ENCODE measurements around the gene LRCH1.
"Not testable (repeated sequence)": the region's sequence is repeated elsewhere in the genome, so short reads cannot be mapped to it uniquely, and the experiment has no call there.

Gene LRCH1, protein sequence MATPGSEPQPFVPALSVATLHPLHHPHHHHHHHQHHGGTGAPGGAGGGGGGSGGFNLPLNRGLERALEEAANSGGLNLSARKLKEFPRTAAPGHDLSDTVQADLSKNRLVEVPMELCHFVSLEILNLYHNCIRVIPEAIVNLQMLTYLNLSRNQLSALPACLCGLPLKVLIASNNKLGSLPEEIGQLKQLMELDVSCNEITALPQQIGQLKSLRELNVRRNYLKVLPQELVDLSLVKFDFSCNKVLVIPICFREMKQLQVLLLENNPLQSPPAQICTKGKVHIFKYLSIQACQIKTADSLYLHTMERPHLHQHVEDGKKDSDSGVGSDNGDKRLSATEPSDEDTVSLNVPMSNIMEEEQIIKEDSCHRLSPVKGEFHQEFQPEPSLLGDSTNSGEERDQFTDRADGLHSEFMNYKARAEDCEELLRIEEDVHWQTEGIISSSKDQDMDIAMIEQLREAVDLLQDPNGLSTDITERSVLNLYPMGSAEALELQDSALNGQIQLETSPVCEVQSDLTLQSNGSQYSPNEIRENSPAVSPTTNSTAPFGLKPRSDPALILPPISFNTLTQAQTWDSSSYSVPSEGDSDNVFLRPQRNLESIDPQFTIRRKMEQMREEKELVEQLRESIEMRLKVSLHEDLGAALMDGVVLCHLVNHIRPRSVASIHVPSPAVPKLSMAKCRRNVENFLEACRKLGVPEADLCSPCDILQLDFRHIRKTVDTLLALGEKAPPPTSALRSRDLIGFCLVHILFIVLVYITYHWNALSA

GRCh38 chr13:46552889-46553520, at the start of gene LRCH1:
Gene LRCH1, plus strand, starts transcription at chr13:46553170. Its CDS starts 227 bp downstream, at chr13:46553397.
- peak; percentile 86 to 88 for DNase-seq

- DNase-seq, result no peak
Observed at GRCh38 chr13:46504036-46504435, 48.9 kb upstream of the LRCH1 start.

GRCh38 chr13:46507981-46508380, 45.0 kb upstream of the LRCH1 start:
- no peak for DNase-seq

DNA sequence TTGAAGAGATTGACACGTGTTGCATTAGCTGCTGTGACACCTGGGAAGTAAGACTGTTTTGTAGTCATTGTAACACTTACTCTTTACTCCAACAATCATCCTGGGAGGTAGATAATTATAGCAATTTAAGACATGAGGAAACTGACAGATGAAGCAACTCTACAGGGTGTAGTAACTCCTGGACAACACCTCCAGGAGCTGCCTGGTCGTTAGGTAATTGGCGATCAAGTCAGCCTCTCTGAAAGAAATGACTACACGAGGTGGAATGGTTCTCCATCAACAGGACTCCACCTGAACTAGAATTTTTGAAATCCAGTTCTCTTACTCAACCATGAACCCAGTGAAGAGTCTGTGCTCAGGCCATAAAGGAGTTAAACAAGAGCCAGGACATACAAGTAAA, 43.0 kb upstream of the LRCH1 start:
- DNase-seq, result no peak

DNA sequence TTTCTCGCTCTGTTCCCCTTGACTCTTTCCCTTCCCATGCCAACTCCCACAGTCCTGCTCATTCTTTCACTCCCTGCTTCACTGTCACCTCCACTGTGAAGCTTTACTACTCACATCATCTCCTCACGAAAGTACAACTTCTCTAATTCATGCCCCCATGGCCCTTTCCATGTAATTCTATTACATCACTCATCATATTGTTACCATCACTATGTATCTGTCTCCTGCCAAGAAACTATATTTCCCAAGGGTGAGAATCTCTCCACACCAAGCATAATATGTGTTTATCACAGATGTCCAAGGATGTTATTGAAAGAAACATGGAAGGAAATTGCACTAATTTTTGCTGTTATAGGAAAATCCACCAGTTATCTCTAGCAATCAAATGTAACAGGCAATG, 37.2 kb upstream of the LRCH1 start:
- no peak for DNase-seq

DNA sequence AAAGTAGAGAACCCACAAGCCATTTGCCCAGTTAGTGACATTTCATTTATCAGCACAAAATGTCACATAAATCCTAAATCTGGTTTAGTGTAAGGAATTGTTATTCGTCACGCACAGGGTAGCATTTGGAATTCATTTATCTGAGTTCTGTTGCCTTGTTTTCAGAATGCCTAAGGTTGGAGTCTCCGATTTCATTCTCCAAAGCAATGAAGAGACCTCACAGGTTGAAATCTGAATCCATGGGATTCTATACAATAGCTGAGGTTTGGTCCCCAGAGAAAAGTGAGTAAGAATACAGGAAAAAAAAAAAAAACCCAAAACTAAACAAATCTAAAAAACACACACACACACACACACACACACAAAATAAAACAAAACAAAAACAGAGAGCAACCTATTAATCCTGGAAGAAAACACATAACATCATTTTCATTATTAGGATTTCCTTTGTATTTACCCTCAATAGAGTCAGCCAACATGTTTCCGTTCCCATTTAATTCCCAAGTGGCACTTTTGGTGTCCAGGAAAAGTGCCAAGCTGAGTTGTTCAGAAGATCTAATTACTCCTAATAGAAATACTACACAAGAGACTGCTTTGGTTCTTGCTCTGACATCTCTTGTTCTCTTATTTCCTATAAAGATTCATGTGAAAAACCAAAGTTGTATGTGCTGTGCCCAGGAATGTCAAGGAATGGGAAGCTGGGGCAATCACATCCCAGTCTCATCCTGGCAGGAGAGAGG, 36.2 kb upstream of the LRCH1 start:
- DNase-seq, result no peak

- not testable (repeated sequence) for DNase-seq
Observed at GRCh38 chr13:46517748-46518147, 35.2 kb upstream of the LRCH1 start.

DNA sequence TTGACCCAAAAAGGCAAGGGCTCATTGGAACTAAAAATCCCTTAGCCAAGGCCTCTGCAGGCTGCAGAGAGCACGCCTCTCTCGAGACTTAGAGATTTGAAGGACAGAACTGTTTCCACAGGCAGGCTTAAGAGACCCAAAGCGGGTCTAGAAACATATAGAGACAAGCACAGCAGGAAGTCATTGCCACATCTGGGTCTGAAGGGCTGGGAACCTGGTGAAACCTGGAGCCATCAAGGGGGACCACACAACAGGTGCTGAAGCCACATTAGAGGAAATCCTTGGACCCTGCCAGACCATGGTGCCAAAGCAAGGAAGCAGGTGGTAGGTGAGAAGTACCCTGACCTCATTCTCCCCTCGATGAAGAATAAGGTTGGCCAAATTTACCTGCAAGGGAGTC, 33.8 kb upstream of the LRCH1 start:
- no peak for DNase-seq

DNA sequence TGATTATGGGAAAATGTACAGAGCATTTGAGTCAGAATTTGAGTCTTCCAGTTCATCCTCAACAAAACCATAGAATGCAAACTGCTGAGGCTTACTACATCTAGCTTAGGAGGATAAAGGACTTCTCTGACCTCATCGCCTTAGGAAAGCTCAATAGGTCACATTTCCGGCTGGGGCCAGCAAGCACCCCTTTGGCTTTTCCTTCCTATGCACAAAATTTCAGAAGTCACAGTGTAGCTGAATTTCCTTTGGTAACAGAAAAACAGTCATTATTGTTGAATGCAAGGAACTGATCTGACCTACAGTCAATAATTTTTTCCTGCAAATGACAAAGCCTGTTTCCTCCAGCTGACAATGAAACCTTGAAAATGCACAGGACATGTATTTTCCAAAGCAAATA, 32.8 kb upstream of the LRCH1 start:
- DNase-seq, result no peak

DNA sequence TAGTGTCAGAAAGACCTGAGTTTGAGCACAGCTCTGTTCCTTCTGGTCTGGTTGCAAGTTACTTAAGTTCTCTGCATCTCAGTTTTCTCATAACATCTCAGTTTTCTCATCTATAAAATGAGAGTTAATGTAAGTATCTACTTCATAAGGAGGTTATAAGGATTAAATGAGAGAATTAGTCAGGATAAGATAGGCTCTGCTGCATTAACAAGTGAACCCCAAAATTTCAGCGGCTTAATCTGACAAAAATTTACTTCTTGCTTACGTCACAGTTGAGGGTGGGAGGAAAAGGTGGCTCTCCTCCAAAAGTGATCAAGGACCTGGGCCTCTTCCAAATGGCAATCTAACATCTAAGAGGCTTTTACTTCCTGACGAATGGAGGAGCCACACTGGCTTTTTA, 31.5 kb upstream of the LRCH1 start:
- no peak for DNase-seq

DNA sequence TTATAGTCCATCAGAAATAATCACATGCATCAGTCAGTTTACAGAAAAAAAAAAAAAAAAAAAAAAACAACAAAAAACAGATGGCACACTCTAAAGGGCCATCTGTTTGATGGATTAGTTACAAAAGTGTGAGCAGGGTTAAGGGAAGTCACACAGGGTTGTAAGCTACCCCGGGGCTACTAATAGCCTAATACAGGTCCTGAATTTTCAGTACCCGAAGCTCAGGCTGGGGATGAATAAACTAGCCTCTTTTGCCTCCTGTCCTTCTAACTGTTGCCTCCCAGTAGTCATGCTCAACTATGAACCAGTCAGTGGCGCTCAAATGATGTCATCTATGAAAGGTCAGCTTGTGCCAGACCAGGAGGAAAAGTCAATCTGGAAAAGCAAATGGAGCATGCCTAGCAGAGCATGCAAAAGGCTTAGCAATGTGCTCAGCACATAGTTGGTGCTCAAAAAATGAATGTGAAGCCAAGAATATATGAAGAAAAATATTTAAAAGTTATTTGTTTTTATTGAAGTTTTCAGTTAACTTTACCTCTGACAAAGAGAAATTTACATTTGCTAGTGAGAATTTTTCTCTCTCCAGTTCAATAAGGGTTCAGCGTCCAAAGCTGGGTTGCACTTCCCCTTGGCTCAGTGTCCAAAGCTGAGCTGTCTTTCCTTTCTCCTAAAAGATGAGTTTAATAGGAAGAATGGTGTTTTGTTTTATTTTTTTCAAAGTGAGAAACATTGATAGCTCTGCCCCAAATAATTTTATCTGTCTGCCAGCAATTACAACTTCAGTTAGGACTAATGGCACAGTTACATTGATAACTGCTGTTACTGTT, 30.8 kb upstream of the LRCH1 start:
- DNase-seq, result no peak

DNA sequence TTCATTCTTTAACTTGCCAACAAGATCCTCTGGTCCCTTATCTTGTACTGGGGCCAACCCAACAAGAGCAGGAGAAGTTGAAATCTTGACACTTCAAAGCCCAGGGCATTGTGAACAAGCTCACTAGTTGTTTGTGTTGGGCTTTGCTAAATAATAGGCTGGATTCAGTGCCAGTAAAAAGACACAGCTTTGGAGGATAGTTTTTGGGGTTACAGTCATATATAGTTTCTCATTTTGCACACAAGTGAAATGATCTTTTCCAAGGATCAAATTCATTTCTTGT, 30.3 kb upstream of the LRCH1 start:
- DNase-seq, result no peak

DNA sequence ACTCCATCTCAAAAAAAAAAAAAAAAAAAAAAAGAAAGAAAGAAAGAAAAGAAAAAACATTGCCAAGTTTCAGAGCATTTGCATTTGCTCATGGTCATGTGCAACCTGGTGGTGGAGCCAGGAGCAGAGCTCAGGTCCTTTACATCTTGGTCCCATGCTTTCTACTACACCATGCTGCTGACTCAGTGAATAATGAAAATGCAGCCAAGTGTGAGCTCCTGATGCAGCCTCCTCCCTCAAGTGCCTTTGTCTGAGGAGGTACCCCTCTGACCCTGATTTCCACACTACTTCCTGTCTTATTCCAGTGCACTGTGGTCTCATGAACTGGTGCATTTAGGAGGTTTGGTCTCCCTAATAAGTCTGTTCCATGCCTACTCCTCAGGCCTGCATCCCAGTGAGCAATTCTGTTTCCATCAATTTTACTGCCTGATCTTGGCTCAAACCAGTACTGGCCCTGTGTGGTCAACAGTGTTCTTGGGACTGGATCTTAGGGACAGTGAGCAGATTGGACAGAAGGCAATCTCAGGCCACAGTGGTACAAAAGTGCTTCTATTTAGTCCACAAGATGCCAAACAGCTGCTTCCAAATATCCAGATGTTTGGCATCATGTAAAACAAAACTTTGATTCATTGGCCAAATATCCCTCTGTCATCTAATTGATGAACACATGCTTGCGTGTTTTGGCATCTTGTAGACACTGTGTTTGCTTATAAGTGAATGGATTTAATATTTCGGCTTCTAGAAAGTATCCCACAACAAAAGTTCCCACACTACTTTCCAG, 28.8 kb upstream of the LRCH1 start:
- DNase-seq, result no peak

DNA sequence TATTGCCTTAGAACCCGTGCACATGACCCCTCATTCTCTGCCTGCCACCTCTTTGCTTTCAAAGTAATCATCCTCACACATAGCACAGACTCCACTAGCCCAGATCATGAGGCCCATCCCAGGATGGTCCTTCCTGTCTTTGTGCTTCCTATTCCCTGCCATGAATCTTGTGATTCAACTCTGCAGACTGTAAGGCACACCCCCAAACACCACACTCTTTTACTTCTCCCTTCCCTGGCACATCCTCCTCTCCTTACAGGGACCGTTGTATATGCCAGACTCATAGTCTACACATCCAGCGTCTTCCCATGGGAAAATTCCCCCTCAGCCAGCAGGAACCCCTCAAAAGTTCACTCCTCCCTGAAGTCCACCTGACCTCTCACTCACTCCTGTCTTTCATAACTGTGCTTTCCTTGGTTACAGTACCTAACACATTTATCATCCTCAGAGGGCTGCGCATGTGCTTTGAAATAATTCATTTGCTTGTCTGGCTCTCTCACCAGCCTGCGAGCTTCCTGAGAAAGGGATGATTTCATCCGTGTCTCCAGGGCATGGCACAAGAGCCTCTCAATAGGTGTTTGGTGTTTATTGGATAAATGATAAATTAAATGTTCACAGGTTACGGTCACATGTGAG, 26.8 kb upstream of the LRCH1 start:
- no peak for DNase-seq

DNA sequence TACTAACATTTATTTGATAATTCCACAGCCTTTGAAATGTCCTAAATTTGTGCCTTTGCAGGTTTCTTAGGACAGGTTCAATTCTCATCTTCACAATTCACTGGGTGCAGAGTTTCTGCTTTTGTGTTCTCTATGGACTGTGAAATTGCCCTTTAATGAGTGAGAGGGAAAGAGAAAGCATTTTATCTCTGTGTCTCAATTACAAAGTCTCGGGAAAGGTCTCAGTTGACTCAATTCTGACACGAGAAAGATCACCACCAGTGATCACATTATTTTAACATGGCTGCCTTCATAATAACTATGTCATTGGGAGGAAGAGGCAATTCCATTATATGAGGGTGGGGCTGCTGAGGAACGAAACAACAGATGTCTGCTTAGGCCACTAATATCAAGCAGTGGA, 26.2 kb upstream of the LRCH1 start:
- no peak for DNase-seq

- DNase-seq, result no peak
Observed at GRCh38 chr13:46527237-46527636, 25.7 kb upstream of the LRCH1 start.

GRCh38 chr13:46529216-46529919, 23.6 kb upstream of the LRCH1 start:
- DNase-seq, result no peak

DNA sequence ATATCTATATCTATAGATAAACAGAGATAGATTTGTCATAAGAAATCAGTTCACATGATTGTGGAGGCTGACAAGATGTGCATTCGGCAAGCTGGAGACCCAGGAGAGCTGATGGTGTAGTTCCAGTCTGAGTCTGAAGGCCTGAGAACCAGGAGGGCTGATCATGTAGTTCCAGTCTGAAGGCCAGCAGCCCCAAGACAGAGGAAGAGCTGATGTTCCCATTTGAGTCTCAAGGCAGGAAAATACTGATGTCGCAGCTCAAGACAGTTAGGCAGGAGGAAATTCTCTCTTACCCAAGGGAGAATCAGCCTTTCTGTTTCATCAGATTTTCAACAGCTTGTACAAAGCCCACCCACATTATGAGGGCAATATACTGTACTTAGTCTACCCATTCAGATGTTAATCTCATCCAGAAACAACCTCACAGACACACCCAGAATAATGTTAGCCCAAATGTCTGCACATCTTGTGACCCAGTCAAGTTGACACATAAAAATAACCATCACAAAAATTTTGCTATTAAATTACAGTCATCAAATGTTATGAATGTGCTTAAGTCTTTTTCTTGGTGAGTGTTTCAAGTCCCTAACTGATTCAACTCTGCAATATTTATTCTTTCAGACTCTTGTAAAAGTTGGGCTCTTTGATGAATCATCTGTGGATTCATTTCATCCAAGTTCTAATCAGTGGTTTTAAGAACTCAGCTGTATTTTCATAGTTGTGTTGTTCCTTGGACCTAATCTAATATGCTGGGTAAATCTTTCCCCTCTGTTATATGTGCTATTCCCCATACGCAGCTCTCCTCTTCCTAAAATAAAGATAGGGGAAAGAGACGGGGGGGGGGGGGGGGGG, 22.7 kb upstream of the LRCH1 start:
- DNase-seq, result no peak

DNA sequence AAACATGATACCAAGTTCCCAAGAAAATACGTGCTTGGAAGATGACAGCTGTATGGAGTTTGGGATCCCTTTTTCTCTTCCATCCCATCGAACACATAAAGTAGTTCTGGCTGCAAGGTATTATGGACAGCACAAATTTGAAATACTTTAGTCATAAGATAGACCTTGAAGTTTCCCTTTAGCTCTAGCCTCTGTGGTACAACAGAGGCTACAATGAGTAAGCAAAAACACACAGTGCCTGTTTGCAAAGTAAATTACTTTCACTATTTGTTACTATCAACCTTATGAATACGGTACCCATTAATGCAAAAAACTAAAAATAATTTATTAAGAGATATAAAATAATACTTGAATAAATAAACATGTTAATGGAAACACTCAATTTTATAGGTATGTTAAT, 21.0 kb upstream of the LRCH1 start:
- DNase-seq, result no peak
